Fibroblast of lung (primary cell): ENCODE data around the gene HDAC10. TPM values are rescaled to one million over a fixed set of nuclear protein-coding genes. Genes with fewer than 3 reads are reported as not detected.

Experiments used
- DNase-seq, 2 donors: peaks; one replicate each; pipeline versions ENCODE4 v3.0.0 to v3.0.0-alpha.2; 2010; ENCODE audit warnings: low read depth in 2 of 2
- H2AFZ ChIP-seq: 2 replicates; pipeline ENCODE4 v1.5.1; 2012; ENCODE audit warnings: low read length, control low read depth, inconsistent platforms
- H3K27ac ChIP-seq: 2 replicates; pipeline ENCODE4 v1.5.1; 2011; ENCODE audit warnings: low read length, control low read depth; ENCODE audit not compliant: insufficient read depth
- H3K27me3 ChIP-seq: 2 replicates; pipeline ENCODE4 v1.5.1; 2011; ENCODE audit warnings: mild to moderate bottlenecking, low read length; ENCODE audit not compliant: control insufficient read depth, insufficient read depth
- H3K36me3 ChIP-seq: 2 replicates; pipeline ENCODE4 v1.5.1; 2011; ENCODE audit warnings: low read length; ENCODE audit not compliant: control insufficient read depth, insufficient read depth
- H3K4me1 ChIP-seq: 2 replicates; pipeline ENCODE4 v1.5.1; 2011; ENCODE audit warnings: low read length; ENCODE audit not compliant: control insufficient read depth, insufficient read depth; ENCODE audit errors: extremely low read depth
- H3K4me2 ChIP-seq: 2 replicates; pipeline ENCODE4 v1.5.1; 2011; ENCODE audit warnings: low read length, control low read depth; ENCODE audit not compliant: insufficient read depth; ENCODE audit errors: extremely low read depth
- H3K4me3 ChIP-seq, 4 experiments: fragments of 200-600 bp in 1 of 4; sonication (generic) in 1 of 4; replicated peaks in 1 of 4; 2 replicates each; pipeline ENCODE4 v1.5.1; 2011 to 2016; ENCODE audit warnings: low read length in 4 of 4, low read depth in 3 of 4, mild to moderate bottlenecking in 3 of 4, control low read depth in 2 of 4, inconsistent platforms in 1 of 4, mixed read lengths in 1 of 4; ENCODE audit not compliant: insufficient read depth in 1 of 4; ENCODE audit errors: control extremely low read depth in 1 of 4
- H3K79me2 ChIP-seq: 2 replicates; pipeline ENCODE4 v1.5.1; 2012; ENCODE audit warnings: mild to moderate bottlenecking, low read length, inconsistent platforms; ENCODE audit not compliant: control insufficient read depth, insufficient read depth
- H3K9ac ChIP-seq: 2 replicates; pipeline ENCODE4 v1.5.1; 2011; ENCODE audit warnings: mild to moderate bottlenecking, low read length, control low read depth; ENCODE audit not compliant: insufficient read depth
- H3K9me3 ChIP-seq: 2 replicates; pipeline ENCODE4 v1.5.1; 2012; ENCODE audit warnings: low read depth, low read length; ENCODE audit not compliant: control insufficient read depth, insufficient read depth
- H4K20me1 ChIP-seq: 2 replicates; pipeline ENCODE4 v1.5.1; 2011; ENCODE audit warnings: low read length; ENCODE audit not compliant: control insufficient read depth, insufficient read depth; ENCODE audit errors: extremely low read depth
- CTCF ChIP-seq, 2 donors: IDR thresholded peaks in 1 of 2; conservative IDR thresholded peaks in 1 of 2; 1 replicate in 1 of 2; 2 replicates in 1 of 2; pipeline ENCODE4 v1.5.1; 2011 to 2012; ENCODE audit warnings: low read length in 2 of 2, control low read depth in 1 of 2, inconsistent platforms in 1 of 2, low read depth in 1 of 2, mild to moderate bottlenecking in 1 of 2
- EZH2 ChIP-seq: IDR thresholded peaks from 2 replicates; pipeline ENCODE4 v1.5.1; 2012; ENCODE audit warnings: low read length, control low read depth, mild to moderate bottlenecking; ENCODE audit errors: missing control alignments
- polyA plus RNA-seq, 2 donors: library from polyadenylated mRNA; depleted of rRNA in 1 of 2; stranded (reverse) in 1 of 2; unstranded in 1 of 2; fragments of >200 nt; gene quantifications; 2 replicates each; pipeline ENCODE4 v1.2.1, GENCODE V29; 2011 to 2012; ENCODE audit warnings: missing spikeins in 1 of 2
- total RNA-seq: library from RNA; depleted of rRNA; stranded (reverse); fragments of >200 nt; gene quantifications from 2 replicates; pipeline ENCODE4 v1.2.1, GENCODE V29; 2014

Gene HDAC10
- total and polyA plus RNA-seq, 2 donors (not counting 1 experiment from before 2014, with no cell fraction given) = 5.1 to 27.6 TPM

- peak overlapping the region; percentile 59 for H3K4me2 ChIP-seq
- H3K4me1 ChIP-seq = peaks cover 48% of the 10 kb centered on the region
- H3K9ac ChIP-seq = no peak overlapping the region
- H2AFZ ChIP-seq = no peak overlapping the region
- peaks cover 5% of the 10 kb centered on the region for H3K36me3 ChIP-seq
- peaks cover 91% of the 10 kb centered on the region for H3K79me2 ChIP-seq
- no peak overlapping the region for H3K27ac ChIP-seq
- DNase-seq = no peak
- H3K27me3 ChIP-seq = no peaks in the 10 kb centered on the region
- TF ChIP-seq CTCF (conservative IDR thresholded peaks at IDR 0.05 in 1 of 2, IDR thresholded peaks at IDR 0.05 in 1 of 2; ENCODE audit: low read depth in 1 of 2, low read length in 2 of 2) (no peak), EZH2 (no peak)
- H3K4me3 ChIP-seq = no peak overlapping the region
- peaks cover 2% of the 10 kb centered on the region for H4K20me1 ChIP-seq
- no peaks in the 10 kb centered on the region for H3K9me3 ChIP-seq
These were observed 46.6 kb upstream of the HDAC10 start for GRCh38 chr22:50297510-50298265.

- TF ChIP-seq CTCF (conservative IDR thresholded peaks at IDR 0.05 in 1 of 2, IDR thresholded peaks at IDR 0.05 in 1 of 2; ENCODE audit: low read depth in 1 of 2, low read length in 2 of 2) = no peak
- TF ChIP-seq EZH2 = no peak
- no peak overlapping the region for H2AFZ ChIP-seq
- no peak overlapping the region for H3K9ac ChIP-seq
- DNase-seq = no peak
- peaks cover 2% of the 10 kb centered on the region for H4K20me1 ChIP-seq
- H3K27ac ChIP-seq = no peak overlapping the region
- no peak overlapping the region for H3K4me3 ChIP-seq
- H3K4me2 ChIP-seq = peak overlapping the region; percentile 59
- H3K79me2 ChIP-seq = peaks cover 91% of the 10 kb centered on the region
- H3K4me1 ChIP-seq = peaks cover 45% of the 10 kb centered on the region
- H3K36me3 ChIP-seq = peaks cover 8% of the 10 kb centered on the region
- no peaks in the 10 kb centered on the region for H3K9me3 ChIP-seq
- H3K27me3 ChIP-seq = no peaks in the 10 kb centered on the region
These were observed 45.8 kb upstream of the HDAC10 start for GRCh38 chr22:50296658-50297490.

- Histone ChIP-seq H3K4me1 (peaks cover 31% of the 10 kb centered on the region), H3K36me3 (peaks cover 25% of the 10 kb centered on the region), H4K20me1 (peaks cover 2% of the 10 kb centered on the region), H3K9me3 (no peaks in the 10 kb centered on the region), H2AFZ (no peak overlapping the region), H3K79me2 (peaks cover 92% of the 10 kb centered on the region), H3K4me2 (peak overlapping the region; percentile 64), H3K27ac (peak overlapping the region; percentile 84), H3K27me3 (no peaks in the 10 kb centered on the region), H3K4me3 (no peak overlapping the region), H3K9ac (no peak overlapping the region)
- no peak for DNase-seq
- TF ChIP-seq CTCF (conservative IDR thresholded peaks at IDR 0.05 in 1 of 2, IDR thresholded peaks at IDR 0.05 in 1 of 2; ENCODE audit: low read depth in 1 of 2, low read length in 2 of 2) (no peak), EZH2 (no peak)
These were observed 43.2 kb upstream of the HDAC10 start for GRCh38 chr22:50294319-50294656.
